PFSK-1 (cell line): ENCODE data around the gene HOXA2.

Source experiments
- FOXP2 ChIP-seq: optimal IDR thresholded peaks from 2 replicates; pipeline ENCODE3; 2011; ENCODE audit warnings: borderline replicate concordance, control low read depth, inconsistent platforms; ENCODE audit not compliant: insufficient read depth; ENCODE audit errors: extremely low read length, extremely low read depth
- POLR2AphosphoS5 ChIP-seq: IDR thresholded peaks from 2 replicates; pipeline ENCODE4 v1.6.1; 2012; ENCODE audit warnings: low read depth, mild to moderate bottlenecking, control low read depth, low read length, moderate library complexity
- REST ChIP-seq, 2 experiments: IDR thresholded peaks; 2 replicates each; pipeline versions ENCODE4 v1.6.1 to v1.8.0; 2011 to 2012; ENCODE audit warnings: low read depth in 2 of 2, low read length in 2 of 2, control low read depth in 1 of 2, inconsistent platforms in 1 of 2, mild to moderate bottlenecking in 1 of 2, moderate library complexity in 1 of 2; ENCODE audit not compliant: insufficient read depth in 1 of 2
- SIN3A ChIP-seq: IDR thresholded peaks from 2 replicates; pipeline ENCODE4 v1.6.1; 2012; ENCODE audit warnings: mild to moderate bottlenecking, low read length, moderate library complexity, borderline replicate concordance; ENCODE audit not compliant: insufficient read depth
- TAF1 ChIP-seq: IDR thresholded peaks from 2 replicates; pipeline ENCODE4 v1.6.1; 2012; ENCODE audit warnings: low read length, control low read depth, borderline replicate concordance; ENCODE audit not compliant: insufficient read depth

The HOXA2 gene

DNA sequence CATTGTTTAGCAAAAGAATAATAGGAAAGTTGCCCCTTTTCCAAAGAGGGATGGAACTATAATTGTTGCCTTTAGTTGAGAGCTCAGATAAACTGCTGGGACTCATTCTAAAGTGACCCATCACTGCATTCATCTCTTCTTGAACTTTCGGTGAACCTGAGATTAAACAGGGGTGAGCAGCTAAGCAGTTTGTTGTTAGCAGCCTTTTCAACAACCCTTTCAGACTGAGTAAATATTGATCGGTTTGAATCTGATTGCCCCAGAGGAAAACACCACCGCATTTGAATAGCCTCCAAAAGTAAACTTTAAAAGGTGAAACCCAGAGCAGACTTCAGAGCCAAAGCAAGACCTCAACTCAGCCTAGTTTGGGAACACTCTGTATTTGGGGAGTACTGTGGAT lies 11.4 kb downstream of the HOXA2 start:
- TF ChIP-seq REST (IDR thresholded peaks at IDR 0.05; ENCODE audit: insufficient read depth in 1 of 2, low read depth in 2 of 2, low read length in 2 of 2) (no peak), TAF1 (no peak), POLR2AphosphoS5 (no peak), SIN3A (no peak), FOXP2 (no peak)

GRCh38 chr7:27088002-27088922 lies 14.2 kb downstream of the HOXA2 start:
- TF ChIP-seq TAF1, result no peak
- TF ChIP-seq FOXP2, result no peak
- no peak for TF ChIP-seq POLR2AphosphoS5
- no peak for TF ChIP-seq REST (IDR thresholded peaks at IDR 0.05; ENCODE audit: insufficient read depth in 1 of 2, low read depth in 2 of 2, low read length in 2 of 2)
- no peak for TF ChIP-seq SIN3A

DNA sequence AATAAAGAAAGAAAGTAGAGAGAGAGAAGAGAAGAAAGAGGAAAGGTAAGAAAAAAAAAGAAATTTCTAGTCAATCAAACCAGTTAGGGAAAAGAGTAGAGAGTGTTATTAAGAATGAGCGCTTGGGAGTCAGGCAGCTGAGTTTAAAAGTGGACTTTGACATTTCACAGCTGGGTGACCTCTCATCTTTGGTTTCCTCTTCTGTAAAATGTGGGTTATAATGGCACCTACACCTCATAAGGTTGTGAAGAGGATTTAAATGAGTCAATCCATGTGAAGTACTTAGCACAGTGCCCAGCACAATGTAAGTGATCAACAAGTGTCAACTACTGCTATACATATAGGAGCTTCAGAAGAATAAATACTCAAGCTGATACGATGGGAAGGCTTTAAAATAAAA lies 18.8 kb downstream of the HOXA2 start:
- TF ChIP-seq TAF1 (no peak), POLR2AphosphoS5 (no peak), FOXP2 (no peak), REST (IDR thresholded peaks at IDR 0.05; ENCODE audit: insufficient read depth in 1 of 2, low read depth in 2 of 2, low read length in 2 of 2) (no peak), SIN3A (no peak)

- TF ChIP-seq SIN3A, result no peak
- TF ChIP-seq REST (IDR thresholded peaks at IDR 0.05; ENCODE audit: insufficient read depth in 1 of 2, low read depth in 2 of 2, low read length in 2 of 2), result no peak
- TF ChIP-seq TAF1, result no peak
- TF ChIP-seq FOXP2, result no peak
- TF ChIP-seq POLR2AphosphoS5, result no peak
Measured at GRCh38 chr7:27082171-27082570, 20.3 kb downstream of the HOXA2 start.
